Measurements from ENCODE around the gene FUT4.
"Not testable (repeated sequence)": the region's sequence is repeated elsewhere in the genome, so short reads cannot be mapped to it uniquely, and the experiment has no call there.

Gene FUT4

GRCh38 chr11:94568200-94568599 is 24.5 kb downstream of the FUT4 start:
- no peak for DNase-seq

- no peak for DNase-seq
Observed at GRCh38 chr11:94568717-94569116, 25.0 kb downstream of the FUT4 start.

- not testable (repeated sequence) for DNase-seq
Observed at GRCh38 chr11:94572975-94573374, 29.3 kb downstream of the FUT4 start.

GRCh38 chr11:94574193-94574961 is 30.7 kb downstream of the FUT4 start:
- no peak for DNase-seq

GRCh38 chr11:94576306-94576705 is 32.6 kb downstream of the FUT4 start:
- no peak for DNase-seq

GRCh38 chr11:94577841-94578240 is 34.1 kb downstream of the FUT4 start:
- DNase-seq: no peak

GRCh38 chr11:94581926-94582325 is 38.2 kb downstream of the FUT4 start:
- no peak for DNase-seq

GRCh38 chr11:94583213-94583865 is 39.6 kb downstream of the FUT4 start:
- DNase-seq: no peak

GRCh38 chr11:94583866-94584500 is 40.3 kb downstream of the FUT4 start:
- DNase-seq: peak; percentile 2

- DNase-seq: no peak
Observed at GRCh38 chr11:94584978-94585377, 41.3 kb downstream of the FUT4 start.

GRCh38 chr11:94585399-94585798 is 41.7 kb downstream of the FUT4 start:
- no peak for DNase-seq

GRCh38 chr11:94586546-94586945 is 42.8 kb downstream of the FUT4 start:
- DNase-seq: no peak

- no peak for DNase-seq
Observed at GRCh38 chr11:94586978-94587377, 43.3 kb downstream of the FUT4 start.

GRCh38 chr11:94588366-94588942 is 44.7 kb downstream of the FUT4 start:
- DNase-seq: no peak

- DNase-seq: no peak
Observed at GRCh38 chr11:94590352-94591041, 46.8 kb downstream of the FUT4 start.

GRCh38 chr11:94593030-94593429 is 49.3 kb downstream of the FUT4 start:
- DNase-seq: no peak

GRCh38 chr11:94595076-94595475 is 51.4 kb downstream of the FUT4 start:
- no peak for DNase-seq

- no peak for DNase-seq
Observed at GRCh38 chr11:94597896-94598295, 54.2 kb downstream of the FUT4 start.
